ENCODE measurements around the gene ACSF3. TPM values are rescaled to one million over a fixed set of nuclear protein-coding genes. Genes with fewer than 3 reads are reported as not detected.

Gene ACSF3
- total RNA-seq, 3 donors from 2014 or later: 44.7 to 77.8 (median 49.6) TPM

DNA sequence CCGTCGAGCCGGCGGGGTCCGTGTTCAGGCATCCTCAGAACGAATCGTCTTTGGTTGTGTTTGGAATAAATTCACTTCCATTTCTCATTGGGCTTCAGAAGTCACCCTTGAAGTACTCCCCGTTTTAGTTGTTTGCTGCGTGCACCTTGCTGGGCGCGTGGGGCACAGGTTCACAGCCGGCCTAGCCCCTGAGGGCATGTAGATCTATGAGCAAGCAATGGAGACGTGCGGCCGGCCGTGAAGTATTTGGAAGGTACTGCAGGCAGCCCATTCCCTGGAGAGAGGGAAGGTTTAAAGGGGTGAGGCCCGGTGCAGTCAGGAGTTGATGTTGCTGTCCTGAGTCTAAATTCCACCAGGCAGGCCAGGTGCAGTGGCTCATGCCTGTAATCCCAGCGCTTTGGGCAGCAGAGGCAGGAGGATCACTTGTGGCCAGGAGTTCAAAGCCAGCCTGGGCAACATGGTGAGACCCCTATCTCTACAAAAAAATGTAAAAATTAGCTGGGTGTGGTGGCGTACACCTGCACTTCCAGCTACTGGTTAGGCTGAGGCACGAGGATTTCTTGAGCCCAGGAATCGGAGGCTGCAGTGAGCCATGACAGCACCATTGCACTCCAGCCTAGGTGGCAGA lies 714 bp downstream of the ACSF3 start:
- intact Hi-C loops (cut with DNase I, micrococcal nuclease): no loop called here
- H3K4me3 ChIP-seq: peak overlapping the region; percentile 76
- DNase-seq (peak in 2 of 3 donors; percentile 40 to 55), ATAC-seq (peak; percentile 4)
- H3K36me3 ChIP-seq (ENCODE audit: low read depth): no peaks in the 10 kb centered on the region
- no peaks in the 10 kb centered on the region for H3K9me3 ChIP-seq
- peaks cover 33% of the 10 kb centered on the region for H3K4me1 ChIP-seq (ENCODE audit: low read depth)
- TF ChIP-seq, protein P1, sequence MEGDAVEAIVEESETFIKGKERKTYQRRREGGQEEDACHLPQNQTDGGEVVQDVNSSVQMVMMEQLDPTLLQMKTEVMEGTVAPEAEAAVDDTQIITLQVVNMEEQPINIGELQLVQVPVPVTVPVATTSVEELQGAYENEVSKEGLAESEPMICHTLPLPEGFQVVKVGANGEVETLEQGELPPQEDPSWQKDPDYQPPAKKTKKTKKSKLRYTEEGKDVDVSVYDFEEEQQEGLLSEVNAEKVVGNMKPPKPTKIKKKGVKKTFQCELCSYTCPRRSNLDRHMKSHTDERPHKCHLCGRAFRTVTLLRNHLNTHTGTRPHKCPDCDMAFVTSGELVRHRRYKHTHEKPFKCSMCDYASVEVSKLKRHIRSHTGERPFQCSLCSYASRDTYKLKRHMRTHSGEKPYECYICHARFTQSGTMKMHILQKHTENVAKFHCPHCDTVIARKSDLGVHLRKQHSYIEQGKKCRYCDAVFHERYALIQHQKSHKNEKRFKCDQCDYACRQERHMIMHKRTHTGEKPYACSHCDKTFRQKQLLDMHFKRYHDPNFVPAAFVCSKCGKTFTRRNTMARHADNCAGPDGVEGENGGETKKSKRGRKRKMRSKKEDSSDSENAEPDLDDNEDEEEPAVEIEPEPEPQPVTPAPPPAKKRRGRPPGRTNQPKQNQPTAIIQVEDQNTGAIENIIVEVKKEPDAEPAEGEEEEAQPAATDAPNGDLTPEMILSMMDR (IDR thresholded peaks at IDR 0.05): no peak

DNA sequence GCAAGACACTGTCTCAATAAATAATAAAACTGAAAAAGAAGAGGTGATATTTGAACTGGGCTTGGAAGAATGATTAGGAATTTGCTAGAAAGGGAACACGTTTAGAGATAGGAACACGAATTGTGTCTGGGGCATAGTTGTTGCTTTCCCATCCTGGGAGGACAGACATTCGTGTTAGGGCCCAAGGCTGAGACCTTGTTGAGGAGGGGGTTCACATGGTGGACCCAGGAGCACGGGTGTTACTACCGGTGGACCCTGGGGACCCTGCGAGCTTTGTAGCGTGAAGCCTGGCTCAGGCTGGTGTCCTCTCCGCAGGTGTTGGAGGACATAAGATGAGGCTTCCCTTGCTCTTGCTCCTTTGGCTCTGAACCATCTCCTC lies 1.2 kb downstream of the ACSF3 start:
- H3K4me3 ChIP-seq: no peak overlapping the region

DNA sequence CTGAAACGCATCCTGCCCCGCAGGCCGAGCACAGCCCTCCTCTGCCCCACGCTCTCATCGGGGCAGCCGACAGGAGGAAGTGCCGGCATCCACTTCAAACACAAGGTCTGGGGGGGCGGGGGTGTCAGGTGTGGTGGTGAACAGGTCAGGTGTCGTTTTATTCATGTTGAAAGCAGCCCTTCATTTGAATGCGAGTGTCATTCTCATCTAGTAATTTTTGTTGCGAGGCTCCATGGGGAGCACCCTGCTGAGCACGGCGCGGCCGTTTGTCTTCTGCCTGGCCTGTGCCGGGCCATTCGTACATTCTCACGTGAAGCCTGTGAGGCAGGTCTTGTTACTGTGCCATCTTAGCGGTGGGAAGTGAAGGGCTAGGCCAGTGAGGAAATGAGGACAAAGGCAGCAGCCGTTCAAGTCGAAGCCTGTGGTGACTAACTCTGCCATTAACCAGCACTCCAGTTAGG lies 1.9 kb downstream of the ACSF3 start:
- TF ChIP-seq, protein P1 (IDR thresholded peaks at IDR 0.05): no peak
- no peaks in the 10 kb centered on the region for H3K9me3 ChIP-seq
- intact Hi-C loops (cut with DNase I, micrococcal nuclease): no loop called here
- peaks cover 40% of the 10 kb centered on the region for H3K4me1 ChIP-seq (ENCODE audit: low read depth)
- H3K4me3 ChIP-seq: no peak overlapping the region
- DNase-seq: no peak
- no peaks in the 10 kb centered on the region for H3K36me3 ChIP-seq (ENCODE audit: low read depth)
- ATAC-seq: no peak

More for the DNA sequence above, 1.2 kb downstream of the ACSF3 start:
- Histone ChIP-seq H3K4me1 (ENCODE audit: low read depth) (peaks cover 36% of the 10 kb centered on the region), H3K9me3 (no peaks in the 10 kb centered on the region), H3K36me3 (ENCODE audit: low read depth) (no peaks in the 10 kb centered on the region)
- no peak for DNase-seq
- no peak for ATAC-seq
- intact Hi-C loops (cut with DNase I, micrococcal nuclease): no loop called here
- TF ChIP-seq, protein P1 (IDR thresholded peaks at IDR 0.05): no peak

DNA sequence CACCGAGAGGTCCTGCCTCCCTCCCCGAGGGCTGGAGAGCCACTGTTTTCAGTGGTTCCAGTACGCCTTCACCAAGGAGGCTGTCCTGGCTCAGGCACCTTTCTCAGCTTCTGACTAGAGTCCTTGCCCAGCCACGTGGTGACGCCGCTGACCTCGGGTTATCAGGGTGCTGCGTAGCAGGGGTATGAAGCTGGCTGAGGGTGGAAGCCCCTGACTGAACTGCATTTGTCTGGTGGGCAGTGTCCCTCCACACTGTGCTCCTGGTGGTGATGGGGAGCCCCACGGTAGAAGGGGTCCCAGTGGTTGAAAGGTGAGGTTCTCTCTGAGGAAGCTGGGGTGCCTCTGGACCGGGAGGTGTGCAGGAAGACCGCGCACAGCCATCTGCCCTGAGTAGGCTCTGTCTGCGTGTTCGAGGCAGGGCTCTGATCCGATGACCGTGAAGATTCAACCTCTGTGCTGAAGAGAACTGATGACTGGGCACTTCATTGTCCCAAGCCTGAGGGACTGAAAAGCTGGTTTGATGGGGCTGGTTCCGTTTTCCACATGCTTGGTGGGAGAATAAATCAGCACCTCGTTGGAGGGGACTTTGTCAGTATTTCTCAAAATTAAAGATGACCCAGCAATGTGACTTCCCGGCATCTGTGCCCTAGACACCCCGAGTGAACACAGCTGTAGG lies 2.5 kb downstream of the ACSF3 start:
- no peaks in the 10 kb centered on the region for H3K36me3 ChIP-seq (ENCODE audit: low read depth)
- H3K4me3 ChIP-seq: no peak overlapping the region
- DNase-seq: no peak
- intact Hi-C loops (cut with DNase I, micrococcal nuclease): no loop called here
- TF ChIP-seq, protein P1 (IDR thresholded peaks at IDR 0.05): no peak
- no peak for ATAC-seq
- no peaks in the 10 kb centered on the region for H3K9me3 ChIP-seq
- peaks cover 43% of the 10 kb centered on the region for H3K4me1 ChIP-seq (ENCODE audit: low read depth)

DNA sequence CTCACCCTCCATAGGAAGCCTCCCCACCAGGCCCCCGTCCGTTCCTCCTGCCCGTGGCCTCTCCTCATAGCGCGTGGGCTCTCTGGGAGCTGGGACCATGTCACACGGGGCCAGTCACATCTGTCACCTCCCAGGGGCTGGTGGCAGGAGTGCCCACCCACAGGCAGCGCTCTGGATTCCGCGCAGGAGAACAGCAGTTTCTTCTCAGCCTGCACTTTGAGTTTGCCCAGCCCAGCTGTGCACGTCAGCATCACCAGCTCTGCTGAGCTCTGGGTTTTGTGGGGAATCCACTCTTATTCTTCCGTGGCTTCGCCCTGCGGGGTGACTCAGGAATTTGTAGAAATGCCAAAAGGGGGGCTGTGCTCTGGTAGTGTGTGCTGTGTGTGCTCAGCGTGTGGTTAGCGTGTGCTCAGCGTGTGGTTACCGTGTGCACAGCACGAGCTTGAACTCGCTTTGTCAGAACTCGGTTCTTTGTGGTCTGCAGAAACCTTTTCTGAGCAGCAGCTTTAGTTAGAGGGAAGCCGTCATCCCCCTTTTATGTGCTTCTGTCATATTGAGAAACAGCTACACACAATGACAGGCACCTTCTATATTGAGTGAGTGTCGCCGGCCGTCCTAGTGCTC lies 3.2 kb downstream of the ACSF3 start:
- H3K9me3 ChIP-seq: no peaks in the 10 kb centered on the region
- H3K36me3 ChIP-seq (ENCODE audit: low read depth): no peaks in the 10 kb centered on the region
- ATAC-seq: no peak
- TF ChIP-seq, protein P1 (IDR thresholded peaks at IDR 0.05): no peak
- DNase-seq: no peak
- H3K4me3 ChIP-seq: no peak overlapping the region
- intact Hi-C loops (cut with DNase I, micrococcal nuclease): no loop called here
- peaks cover 50% of the 10 kb centered on the region for H3K4me1 ChIP-seq (ENCODE audit: low read depth)
